OCI-M1 (cell line): ENCODE results near the gene TRABD2B.

Source experiments
- DNase-seq: peaks from one replicate; lab custom pipeline; 2025; lab: John Stamatoyannopoulos, UW

The TRABD2B gene

DNA sequence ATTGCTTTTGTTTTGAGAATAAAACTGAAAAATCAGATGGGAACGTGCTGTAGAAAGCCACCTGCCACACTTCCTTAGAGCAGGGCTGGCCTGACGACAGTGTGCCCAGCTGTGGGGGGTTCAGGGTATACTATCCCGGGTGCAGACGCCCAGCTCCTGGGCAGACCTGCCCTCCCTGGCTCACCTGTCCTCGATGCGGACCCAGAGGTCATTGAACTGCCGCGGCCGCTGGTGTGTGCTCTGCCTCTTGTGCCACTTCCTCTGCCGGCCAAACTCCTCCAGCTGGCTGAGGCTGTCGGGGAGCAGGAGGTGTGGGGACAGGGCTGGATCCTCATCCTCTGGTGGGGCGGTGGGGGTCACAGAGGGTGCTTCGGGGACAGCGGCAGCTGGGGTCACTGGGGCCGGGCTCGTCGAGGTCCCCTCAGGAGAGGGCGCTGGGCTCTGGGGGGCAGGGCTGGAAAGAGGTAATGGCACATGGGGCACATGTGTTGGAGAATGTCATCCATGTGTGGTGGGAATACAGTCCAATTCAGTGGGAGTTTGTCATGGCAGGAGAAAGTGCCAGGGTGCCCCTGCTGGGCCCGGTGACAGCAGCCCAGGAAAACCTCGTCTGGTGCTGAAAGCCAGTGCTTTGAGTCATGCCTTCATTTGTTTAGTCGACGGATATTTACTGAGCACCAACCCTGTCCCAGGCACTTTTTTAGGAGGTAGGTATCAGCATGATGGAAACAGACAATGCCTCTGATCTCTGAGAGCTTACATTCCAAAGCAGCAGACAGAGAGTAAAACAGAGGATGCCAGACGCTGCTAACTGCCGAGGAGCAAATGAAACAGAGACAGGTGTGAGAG, 222.0 kb downstream of the TRABD2B start:
- DNase-seq, result no peak

DNA sequence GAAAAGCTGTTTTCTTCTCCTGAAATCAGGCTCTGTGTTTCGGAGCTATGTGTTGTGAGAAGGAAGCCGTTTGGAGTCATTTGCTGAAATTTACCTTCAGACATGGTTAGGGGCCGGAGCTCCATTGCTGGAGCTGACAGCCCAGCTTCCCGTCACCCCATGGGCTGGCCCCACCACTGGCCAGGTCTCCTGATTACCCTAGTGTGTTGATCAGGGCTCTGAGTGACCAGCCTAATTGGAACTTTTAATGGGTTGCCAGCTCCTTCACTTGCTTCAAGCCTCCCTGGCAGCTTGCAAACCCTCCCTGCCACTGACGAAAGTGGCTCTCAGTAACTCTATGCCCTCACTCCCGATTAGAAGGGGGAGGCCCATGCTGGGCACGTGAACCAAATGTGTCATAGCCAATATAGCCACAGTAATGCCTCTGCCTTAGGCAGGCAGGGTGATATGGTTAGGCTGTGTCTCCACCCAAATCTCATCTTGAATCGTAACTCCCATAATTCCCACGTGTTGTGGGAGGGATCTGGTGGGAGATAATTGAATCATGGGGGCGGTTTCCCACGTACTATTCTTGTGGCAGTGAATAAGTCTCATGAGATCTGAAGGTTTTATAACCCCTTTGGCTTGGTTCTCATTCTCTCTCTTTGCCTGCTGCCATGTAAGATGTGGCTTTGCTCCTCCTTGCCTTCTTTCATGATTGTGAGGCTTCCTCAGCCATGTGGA, 224.1 kb downstream of the TRABD2B start:
- DNase-seq, result peak; percentile 3

DNA sequence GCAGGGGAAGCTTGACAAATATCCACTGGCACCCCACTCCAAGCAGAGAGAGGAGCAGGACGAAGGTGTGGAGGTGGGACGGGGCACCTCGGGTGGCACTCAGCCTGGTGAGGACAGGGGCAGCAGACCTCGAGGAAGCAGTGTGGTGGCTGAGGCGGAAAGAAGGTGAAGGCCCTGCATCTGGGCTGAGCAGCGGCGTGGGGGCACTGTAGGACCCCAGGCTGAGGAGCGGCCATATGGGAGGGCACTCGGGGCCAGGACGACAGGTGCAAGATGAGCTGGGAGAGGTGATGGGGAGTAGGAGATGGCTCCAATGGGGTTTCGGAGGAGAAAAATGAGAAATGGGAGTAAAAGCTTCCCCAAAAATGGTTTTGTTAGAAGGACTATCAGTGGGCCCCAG, 224.9 kb downstream of the TRABD2B start:
- DNase-seq, result no peak

DNA sequence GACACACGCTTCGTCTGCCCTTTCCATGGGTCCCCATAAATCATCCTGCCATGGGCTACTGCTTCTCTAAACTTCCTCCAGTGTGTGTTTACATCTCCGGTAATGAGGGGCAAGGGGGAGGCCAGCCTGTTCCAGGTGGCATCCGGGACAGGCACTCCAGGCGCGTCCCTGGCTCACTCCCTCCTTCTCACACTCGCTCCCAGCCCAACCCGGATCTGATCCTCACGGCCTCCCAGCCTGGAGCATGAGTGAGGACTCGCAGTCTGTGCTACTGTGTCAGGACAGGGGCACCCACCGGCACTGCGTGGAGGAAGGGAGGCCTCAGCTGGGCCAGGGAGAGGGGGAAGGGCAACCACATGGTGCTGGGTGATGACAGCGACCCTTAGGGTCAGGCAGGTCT, 225.4 kb downstream of the TRABD2B start:
- DNase-seq, result no peak

DNA sequence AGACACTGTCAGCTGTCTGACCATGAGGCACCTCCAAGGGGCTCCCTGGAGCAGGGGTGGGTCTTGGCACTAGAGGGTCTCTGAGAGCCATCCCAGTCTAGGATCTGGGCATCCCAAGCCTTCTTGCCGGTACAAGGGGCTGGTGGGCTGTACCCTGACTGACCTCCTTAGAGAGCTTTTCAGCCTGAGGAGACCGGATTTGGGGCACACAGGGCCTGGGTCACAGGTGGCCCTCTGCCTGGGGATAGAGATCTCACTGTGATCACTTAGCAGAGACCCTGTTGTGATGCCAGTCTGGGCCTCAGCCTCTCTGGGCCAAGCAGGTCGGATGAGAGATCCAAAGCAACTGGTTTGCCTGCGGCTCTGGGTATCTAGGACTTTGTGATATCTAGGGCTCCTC, 227.2 kb downstream of the TRABD2B start:
- DNase-seq, result no peak

DNA sequence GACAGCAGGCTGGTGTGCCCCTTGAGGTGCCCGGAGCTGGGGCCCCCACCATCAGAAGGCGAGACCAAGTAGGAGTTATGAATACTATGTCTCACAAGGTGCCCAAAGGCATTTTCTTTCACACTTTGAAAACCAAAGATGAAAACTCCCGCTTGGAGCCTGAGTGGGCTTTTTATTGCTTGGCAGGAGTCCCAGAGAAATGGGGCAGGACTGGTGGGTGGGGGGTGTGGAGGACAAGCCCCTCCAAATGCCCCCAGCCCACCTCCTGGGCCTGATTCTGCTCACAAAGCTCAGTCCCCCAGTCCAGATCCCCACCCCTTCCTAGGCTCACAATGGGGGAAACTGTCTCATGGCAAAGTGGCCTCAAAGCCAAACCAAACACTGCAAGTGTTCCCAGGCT, 227.9 kb downstream of the TRABD2B start:
- no peak for DNase-seq

DNA sequence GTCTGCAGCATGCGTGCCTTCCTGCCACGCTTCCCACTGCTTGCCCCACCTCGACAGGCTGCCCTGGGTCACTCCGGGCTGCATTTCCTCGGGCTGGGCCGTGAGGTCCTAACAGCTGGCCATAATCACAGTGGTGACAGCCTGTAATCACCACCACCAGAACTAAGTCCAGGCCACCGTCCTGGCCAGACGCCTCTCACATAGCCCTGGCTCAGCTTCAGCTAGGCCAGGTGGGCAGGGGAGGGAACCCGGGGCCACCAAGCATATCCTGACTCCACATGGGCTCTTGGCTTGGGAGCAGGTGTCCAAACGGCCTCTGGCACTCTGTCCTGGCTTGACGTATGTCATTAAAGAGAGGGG, 229.5 kb downstream of the TRABD2B start:
- no peak for DNase-seq

DNA sequence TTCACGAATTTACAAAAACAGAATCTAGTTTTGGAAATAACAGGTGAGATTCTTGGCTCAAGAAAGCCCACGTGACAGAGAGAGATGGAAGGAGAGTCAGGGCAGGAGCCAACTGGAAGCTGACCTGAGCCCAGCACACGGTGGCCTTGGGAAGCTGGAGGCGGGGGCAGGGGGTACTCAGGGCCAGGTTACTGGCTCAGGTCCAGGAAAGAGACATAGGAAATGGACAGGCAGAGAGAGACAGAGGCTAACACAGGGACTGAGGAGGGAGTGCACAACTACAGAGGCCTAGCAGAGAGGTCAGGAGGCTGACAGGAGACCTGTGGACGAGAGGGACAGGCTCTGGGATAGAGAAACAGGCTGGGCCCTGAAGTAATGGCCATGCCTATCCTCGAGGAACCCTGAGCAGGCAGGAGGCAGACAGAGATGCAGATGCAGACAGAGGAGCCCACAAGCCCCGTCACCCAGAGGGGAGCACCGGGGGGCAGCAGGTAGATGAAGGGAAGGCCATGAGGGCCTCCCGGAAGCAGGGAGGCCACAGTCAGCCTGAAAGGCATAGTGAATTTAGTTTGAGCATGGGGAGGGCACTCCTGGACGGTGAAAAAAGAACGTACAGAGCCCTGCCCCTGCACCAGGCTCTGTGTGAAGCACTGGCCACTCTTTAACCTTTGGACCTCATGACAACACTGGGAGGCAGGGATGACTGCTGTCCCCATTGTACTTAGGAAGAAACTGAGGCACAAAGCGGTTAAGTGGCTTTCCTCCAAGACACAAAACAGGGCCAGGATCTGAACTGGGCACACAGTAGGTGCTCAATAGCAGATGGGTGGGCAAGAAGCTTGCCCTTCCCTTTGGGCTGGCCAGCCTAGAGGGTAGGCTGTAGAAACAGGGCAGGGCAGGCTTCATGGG, 230.1 kb downstream of the TRABD2B start:
- DNase-seq, result no peak

DNA sequence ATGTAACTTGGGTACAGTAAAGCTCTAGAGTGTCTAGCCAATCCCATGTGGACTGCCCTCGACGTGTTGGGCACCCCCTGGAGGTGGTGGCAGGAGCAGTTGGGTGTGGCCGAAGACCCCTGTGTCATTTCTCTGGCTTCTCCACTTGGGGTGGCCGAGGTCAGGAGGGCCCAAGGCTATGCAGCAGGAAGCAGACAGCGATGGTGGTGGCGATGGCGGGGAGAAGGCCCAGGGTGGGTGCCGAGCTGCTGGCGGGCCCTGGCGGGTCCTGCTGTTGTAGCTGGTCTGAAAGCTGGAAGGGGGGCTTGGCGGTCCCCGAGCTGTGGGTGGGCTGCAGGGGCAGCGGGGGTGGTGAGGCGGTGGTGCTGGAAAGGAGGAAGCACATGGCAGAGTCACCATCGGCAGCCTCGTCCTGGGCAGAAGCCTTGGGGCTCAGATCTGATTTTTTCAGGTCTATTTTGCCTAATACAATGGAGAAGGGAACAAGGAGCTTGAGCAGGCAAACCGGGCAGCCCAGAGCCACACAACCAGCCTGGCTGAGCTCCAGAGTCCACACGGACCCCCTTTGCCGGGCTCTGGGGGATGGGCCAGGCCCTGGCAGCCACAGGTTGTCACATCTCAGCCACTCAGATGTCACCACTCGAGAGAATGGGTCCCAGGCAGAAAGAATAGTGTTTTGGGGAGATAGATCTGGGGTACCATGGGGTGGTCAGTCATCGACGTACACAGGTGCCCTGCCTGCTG, 231.3 kb downstream of the TRABD2B start:
- DNase-seq, result no peak

DNA sequence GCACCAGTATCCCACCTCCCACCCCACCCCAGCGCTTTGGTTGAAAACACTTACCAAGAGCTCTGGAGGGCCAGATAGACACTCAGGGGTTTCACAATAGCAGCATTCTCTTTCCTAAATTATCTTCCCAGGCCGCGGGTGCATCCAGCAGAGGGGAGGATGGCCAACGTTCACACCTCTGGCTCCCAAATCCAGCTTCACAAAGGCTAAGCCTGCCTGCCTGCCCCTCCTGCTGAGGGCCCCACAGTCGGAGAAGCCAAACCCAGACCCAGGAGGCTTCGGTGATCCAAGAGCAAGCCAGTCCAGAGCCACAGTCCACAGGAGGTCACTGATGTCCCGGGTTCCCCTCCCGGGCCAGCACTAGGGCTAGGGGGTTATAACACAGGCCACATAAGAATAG, 231.9 kb downstream of the TRABD2B start:
- no peak for DNase-seq

DNA sequence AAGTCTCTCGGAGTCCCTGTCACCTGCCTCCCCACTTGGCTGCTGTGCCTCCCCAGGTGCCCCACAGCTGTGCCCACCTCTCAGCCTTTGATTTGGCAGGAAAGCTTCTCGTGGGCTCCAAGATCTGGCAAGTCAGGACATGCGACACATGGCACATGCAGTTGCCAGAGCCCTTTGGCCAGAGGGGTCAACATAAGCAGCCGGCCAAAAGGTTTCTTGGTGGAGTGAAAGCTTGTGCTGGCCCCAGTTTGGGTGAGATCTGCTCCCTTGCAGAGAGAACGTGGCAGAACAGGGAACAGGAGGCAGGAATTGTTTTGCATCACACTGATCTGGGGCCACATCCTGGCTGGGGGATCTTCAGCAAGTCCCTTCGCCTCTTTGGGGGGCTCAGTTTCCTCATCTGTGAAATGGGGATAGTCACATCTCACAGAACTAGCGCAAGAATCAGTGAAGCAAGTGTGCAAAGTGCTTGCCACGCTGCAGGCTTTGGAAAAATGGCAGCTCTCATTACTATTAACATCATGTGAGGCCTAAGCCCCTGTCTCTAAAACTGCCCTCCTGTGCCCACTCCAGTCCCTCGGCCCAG, 232.6 kb downstream of the TRABD2B start:
- DNase-seq, result no peak

DNA sequence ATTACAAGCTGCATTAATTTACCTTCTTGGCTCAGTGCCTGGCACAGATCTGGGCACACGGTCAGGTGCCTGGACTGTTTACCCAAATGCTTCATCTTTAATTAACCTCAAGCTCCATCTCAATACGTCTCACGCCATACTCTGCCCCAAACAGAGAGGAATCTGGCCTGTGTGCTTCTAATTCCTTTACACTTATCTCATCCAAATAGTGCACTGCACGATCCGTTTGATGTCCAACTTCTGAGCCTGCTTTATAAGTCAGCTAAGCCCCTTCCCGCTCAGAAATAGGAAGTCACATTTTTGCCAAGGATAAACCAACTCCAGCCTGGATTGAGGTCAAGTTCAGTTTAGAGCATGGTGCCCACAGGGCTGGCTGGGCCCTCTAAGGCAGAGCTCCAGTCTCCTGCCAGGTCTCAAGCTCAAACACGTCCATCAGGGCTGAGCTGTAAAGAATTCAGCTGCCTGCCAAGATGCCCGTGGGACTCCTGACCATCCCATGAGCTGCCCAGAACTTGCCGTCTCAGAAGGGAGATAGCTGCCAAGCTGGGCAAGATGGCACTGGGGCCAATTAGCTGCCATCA, 233.5 kb downstream of the TRABD2B start:
- no peak for DNase-seq

DNA sequence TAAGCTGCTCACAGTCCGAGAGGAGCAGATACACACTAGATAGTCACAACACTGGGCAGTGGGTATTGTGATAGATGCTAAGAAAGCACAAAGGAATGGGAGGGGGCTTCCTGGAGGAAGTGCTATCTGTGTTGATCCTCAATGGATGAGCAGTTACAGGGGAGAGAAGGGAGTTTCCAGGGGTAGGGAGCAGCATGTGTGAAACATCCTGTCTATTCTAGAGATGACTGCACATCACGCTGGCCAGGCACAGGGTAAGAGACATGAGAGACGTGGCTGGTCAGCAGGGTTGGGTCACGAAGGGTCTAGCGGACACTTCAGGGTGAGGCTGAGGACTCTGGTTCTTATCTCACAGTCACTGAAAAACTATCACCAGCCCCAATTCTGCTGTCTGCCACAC, 235.2 kb downstream of the TRABD2B start:
- DNase-seq, result no peak

DNA sequence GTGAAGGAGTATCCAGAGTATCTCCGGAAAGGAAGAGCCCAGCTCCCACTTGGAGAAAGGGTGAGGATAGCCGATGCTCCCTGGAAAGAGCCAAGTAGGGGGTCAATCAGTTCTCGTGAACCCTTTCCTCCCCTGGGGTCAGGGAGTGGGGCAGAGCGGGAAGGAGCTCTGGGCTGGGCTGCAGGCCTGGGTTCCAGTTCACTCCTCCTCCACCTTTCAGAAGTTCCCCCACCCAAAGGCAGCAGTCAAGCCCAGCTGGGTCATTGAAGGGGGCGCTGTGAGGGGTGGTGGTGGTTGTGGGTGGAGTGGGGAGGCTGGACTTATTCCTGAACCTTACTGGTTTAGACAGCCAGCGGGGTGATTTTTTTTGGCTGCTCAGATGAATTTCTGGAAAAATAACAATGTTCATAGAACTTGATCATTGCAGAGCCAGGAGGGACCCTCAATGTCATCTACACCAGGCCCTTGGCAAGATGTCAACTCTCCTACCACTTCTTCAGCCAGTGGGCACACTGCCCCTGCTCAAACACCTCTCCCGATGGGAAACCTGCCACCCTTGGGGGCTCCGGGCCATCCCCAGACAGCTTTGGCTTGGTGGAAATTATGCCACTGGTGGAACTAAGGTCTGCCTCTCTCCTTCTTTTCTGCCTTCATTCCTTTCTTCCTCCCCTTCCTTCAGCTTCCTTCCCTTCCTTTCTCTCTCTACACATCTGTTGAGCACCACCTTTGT, 235.8 kb downstream of the TRABD2B start:
- no peak for DNase-seq

DNA sequence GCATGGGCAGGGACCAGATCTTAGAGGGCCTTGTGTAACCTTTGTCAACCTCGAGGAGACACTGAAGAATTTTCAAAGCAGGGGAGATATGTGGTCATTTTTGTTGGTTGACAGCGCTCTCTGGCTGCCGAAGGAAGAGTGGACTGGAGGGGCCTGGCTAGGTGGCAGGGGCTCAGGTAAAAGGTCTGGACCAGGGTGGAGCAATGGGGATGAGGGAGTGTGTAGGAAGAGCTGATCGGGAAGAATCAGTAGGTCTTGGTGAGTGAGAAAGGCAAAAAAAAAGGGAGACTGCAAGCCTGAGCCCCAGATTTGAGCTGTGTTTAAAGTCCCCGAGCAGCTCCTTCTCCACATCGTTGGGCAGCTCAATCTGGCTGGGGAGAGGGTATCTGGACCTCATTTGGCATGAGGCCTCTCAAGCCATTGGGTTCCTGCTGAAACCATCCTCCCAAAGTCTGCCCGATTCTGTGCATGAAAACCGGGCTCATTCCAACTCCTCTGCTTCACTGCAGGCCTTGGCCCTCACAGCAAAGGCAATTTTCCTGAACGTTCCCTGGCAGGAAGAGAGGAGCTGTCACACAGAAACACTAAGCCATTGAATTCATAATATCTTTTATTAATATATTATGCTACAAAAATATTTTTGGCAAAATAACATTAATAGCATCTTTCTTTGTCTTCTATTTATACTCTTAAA, 237.1 kb downstream of the TRABD2B start:
- DNase-seq, result no peak

DNA sequence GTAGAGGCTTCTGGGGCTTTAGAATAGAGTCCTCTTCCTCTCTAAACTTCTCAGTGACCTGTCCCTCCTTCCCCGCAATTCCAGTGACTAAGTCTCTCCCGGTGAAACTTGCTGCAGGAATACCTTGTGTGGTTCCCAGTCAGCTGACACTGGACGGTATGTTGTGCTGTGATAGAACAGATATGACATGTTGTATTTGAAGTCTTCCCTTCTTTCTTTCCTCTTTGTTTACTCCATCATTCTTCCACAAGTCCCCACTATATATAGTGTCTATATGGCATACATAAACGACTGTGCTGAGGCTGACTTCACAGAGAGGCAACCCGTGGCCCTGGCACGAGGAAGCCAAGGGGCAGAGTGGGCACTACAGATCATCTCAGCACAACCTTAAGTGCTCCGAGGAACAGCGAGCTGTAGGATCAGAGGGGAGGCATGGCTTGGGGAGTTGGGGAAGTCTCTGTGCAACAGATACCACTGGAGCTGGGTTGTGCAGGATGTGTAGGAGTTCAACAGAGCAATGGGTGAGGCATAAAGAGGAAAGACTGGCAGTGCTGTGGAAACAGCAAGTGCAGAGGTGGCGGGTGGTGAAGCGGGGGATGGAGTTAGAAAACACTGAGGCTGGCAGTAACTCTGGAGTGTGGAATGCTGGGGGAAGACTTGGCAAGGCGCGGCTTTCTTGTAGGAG, 237.8 kb downstream of the TRABD2B start:
- DNase-seq, result no peak

DNA sequence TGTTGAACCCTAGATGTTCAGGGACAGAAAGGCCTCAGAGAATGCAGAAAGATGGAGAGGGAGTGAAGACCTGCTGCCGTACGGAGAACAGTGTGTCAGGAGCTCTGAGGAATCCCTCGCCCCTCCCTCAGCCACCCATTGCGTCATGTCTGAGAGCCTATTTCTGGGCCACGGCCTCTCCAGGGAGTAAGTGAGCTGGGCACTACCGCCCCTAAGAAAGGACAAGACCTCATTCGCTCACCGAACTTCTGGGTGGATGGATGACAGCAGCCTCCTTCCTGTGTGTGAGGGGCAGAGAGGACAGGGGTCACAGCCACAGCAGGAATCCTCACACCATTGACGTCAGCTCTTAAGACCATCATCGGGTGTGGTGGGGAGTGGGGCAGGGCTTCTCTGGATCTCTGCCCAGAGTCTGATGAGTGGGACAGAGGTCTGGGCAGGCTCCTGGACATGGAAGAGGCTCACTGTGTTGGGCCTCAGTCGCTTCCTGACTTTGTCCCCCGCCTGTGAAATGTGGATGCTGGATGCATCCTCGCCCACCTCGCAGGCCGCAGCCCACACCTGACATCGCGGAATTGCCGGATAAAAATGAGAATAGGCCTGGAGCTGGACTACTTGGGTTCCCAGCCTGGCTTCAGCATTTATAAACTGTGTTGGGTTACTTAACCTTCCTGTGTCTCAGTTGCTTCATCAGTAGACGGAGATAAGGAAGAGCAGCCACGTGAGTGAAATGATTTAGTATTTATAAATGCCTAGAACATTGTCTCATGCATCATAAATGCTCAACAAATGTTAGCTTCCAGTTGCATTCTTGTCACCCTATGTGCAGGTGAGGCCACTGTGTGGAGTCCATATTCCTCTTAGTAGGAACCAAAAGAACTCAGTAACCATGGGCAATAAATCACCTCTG, 238.6 kb downstream of the TRABD2B start:
- DNase-seq, result no peak
